Hepatocyte (in vitro differentiated cells): ENCODE results near the gene MAPK4. TPM values are rescaled to one million over a fixed set of nuclear protein-coding genes. Genes with fewer than 3 reads are reported as not detected.

Experiments
- DNase-seq: peaks from one replicate; pipeline ENCODE4 v3.0.0-alpha.2; 2016; ENCODE audit warnings: low spot score
- H2AFZ ChIP-seq: fragments of 200-600 bp; sonication (generic); 2 replicates; pipeline ENCODE4 v1.6.0; 2016; ENCODE audit warnings: antibody characterized with exemption, mild to moderate bottlenecking
- H3K27ac ChIP-seq: fragments of 200-600 bp; sonication (generic); 2 replicates; pipeline ENCODE4 v1.5.1; 2016; ENCODE audit warnings: mild to moderate bottlenecking
- H3K27me3 ChIP-seq: fragments of 200-600 bp; sonication (generic); 2 replicates; pipeline ENCODE4 v1.6.1; 2016
- H3K36me3 ChIP-seq: fragments of 200-600 bp; sonication (generic); replicated peaks from 2 replicates; pipeline ENCODE4 v1.5.1; 2016; ENCODE audit warnings: low read depth; ENCODE audit not compliant: insufficient read depth
- H3K4me1 ChIP-seq: fragments of 200-600 bp; sonication (generic); 2 replicates; pipeline ENCODE4 v1.5.1; 2016; ENCODE audit warnings: mild to moderate bottlenecking, moderate library complexity; ENCODE audit not compliant: insufficient read depth
- H3K4me2 ChIP-seq: fragments of 200-600 bp; sonication (generic); 2 replicates; pipeline ENCODE4 v1.6.0; 2016
- H3K4me3 ChIP-seq: fragments of 200-600 bp; sonication (generic); 2 replicates; pipeline ENCODE4 v1.5.1; 2016; ENCODE audit warnings: mild to moderate bottlenecking
- H3K79me2 ChIP-seq: fragments of 200-600 bp; sonication (generic); 2 replicates; pipeline ENCODE4 v1.6.0; 2017; ENCODE audit warnings: mild to moderate bottlenecking
- H3K9me2 ChIP-seq: fragments of 200-600 bp; sonication (generic); replicated peaks from 2 replicates; pipeline ENCODE4 v1.6.0; 2017; ENCODE audit warnings: mild to moderate bottlenecking; ENCODE audit not compliant: insufficient read depth
- H3K9me3 ChIP-seq: fragments of 200-600 bp; sonication (generic); 2 replicates; pipeline ENCODE4 v1.5.1; 2016; ENCODE audit warnings: low read depth, mild to moderate bottlenecking
- H4K20me1 ChIP-seq: fragments of 200-600 bp; sonication (generic); 2 replicates; pipeline ENCODE4 v1.6.0; 2016; ENCODE audit warnings: mild to moderate bottlenecking; ENCODE audit not compliant: insufficient read depth, poor library complexity, severe bottlenecking
- CTCF ChIP-seq: fragments of 200-600 bp; sonication (generic); IDR thresholded peaks from 2 replicates; pipeline ENCODE4 v1.5.1; 2016; ENCODE audit warnings: antibody characterized with exemption, mild to moderate bottlenecking; ENCODE audit not compliant: poor library complexity
- EZH2 ChIP-seq: fragments of 200-600 bp; sonication (generic); IDR thresholded peaks from 2 replicates; pipeline ENCODE4 v1.6.1; 2016; ENCODE audit warnings: antibody characterized with exemption, mild to moderate bottlenecking, borderline replicate concordance
- EZH2phosphoT487 ChIP-seq: fragments of 200-600 bp; sonication (generic); IDR thresholded peaks from one replicate; pipeline ENCODE4 v1.6.1; 2018; ENCODE audit warnings: antibody characterized with exemption, mild to moderate bottlenecking, low read depth, moderate library complexity; ENCODE audit not compliant: unreplicated experiment, severe bottlenecking
- WGBS: methylation state at CpG from one replicate; pipeline ENCODE4 v1.1.6; 2016; ENCODE audit warnings: low lambda C conversion rate; ENCODE audit errors: missing lambda C conversion rate; 5-methylcytosine and 5-hydroxymethylcytosine counted together
- polyA plus RNA-seq: library from polyadenylated mRNA; unstranded; fragments of >200 nt; fragmentation: Nextera tagmentation; extraction: Ambion mirVana; gene quantifications from 2 replicates; pipeline ENCODE4 v1.2.1, GENCODE V29; 2016
- total RNA-seq: library from RNA; depleted of rRNA; stranded (reverse); fragments of >200 nt; gene quantifications from 2 replicates; pipeline ENCODE4 v1.2.3, GENCODE V29; 2014

Gene MAPK4
- total and polyA plus RNA-seq, 2 experiments from 2014 or later: 2.0 to 2.4 TPM

GRCh38 chr18:50665519-50665918 is 105.6 kb downstream of the MAPK4 start:
- Histone ChIP-seq H4K20me1 (no peaks in the 10 kb centered on the region), H3K27ac (no peak overlapping the region), H3K4me3 (no peak overlapping the region), H3K9me2 (no peaks in the 10 kb centered on the region), H2AFZ (no peak overlapping the region), H3K36me3 (no peaks in the 10 kb centered on the region), H3K4me1 (no peaks in the 10 kb centered on the region), H3K4me2 (no peak overlapping the region), H3K27me3 (no peaks in the 10 kb centered on the region), H3K9me3 (no peaks in the 10 kb centered on the region), H3K79me2 (no peaks in the 10 kb centered on the region)
- no peak for DNase-seq
- TF ChIP-seq EZH2 (no peak), CTCF (no peak), EZH2phosphoT487 (no peak)

- TF ChIP-seq EZH2: no peak
- no peak for TF ChIP-seq EZH2phosphoT487
- no peak for TF ChIP-seq CTCF
- H3K27ac ChIP-seq: no peak overlapping the region
- 75% methylated on average over 4 of the region's 4 CpGs for WGBS
- H3K27me3 ChIP-seq: no peaks in the 10 kb centered on the region
- no peaks in the 10 kb centered on the region for H3K36me3 ChIP-seq
- no peaks in the 10 kb centered on the region for H3K9me2 ChIP-seq
- H3K9me3 ChIP-seq: no peaks in the 10 kb centered on the region
- no peaks in the 10 kb centered on the region for H3K4me1 ChIP-seq
- no peak overlapping the region for H3K4me2 ChIP-seq
- DNase-seq: no peak
- H3K79me2 ChIP-seq: no peaks in the 10 kb centered on the region
- H4K20me1 ChIP-seq: no peaks in the 10 kb centered on the region
- H2AFZ ChIP-seq: no peak overlapping the region
- no peak overlapping the region for H3K4me3 ChIP-seq
Measured at GRCh38 chr18:50666536-50666935, 106.6 kb downstream of the MAPK4 start.

- no peaks in the 10 kb centered on the region for H3K9me2 ChIP-seq
- H3K9me3 ChIP-seq: no peaks in the 10 kb centered on the region
- no peaks in the 10 kb centered on the region for H4K20me1 ChIP-seq
- no peaks in the 10 kb centered on the region for H3K4me1 ChIP-seq
- H3K4me3 ChIP-seq: no peak overlapping the region
- H3K79me2 ChIP-seq: no peaks in the 10 kb centered on the region
- TF ChIP-seq EZH2phosphoT487 (no peak), EZH2 (no peak), CTCF (no peak)
- no peak overlapping the region for H3K4me2 ChIP-seq
- H2AFZ ChIP-seq: no peak overlapping the region
- WGBS: 82% methylated on average over 3 of the region's 3 CpGs
- H3K27me3 ChIP-seq: no peaks in the 10 kb centered on the region
- no peak for DNase-seq
- no peaks in the 10 kb centered on the region for H3K36me3 ChIP-seq
- no peak overlapping the region for H3K27ac ChIP-seq
Measured at GRCh38 chr18:50671376-50671775, 111.5 kb downstream of the MAPK4 start.

- no peaks in the 10 kb centered on the region for H3K9me3 ChIP-seq
- no peaks in the 10 kb centered on the region for H3K9me2 ChIP-seq
- no peak for TF ChIP-seq CTCF
- TF ChIP-seq EZH2phosphoT487: no peak
- no peak for TF ChIP-seq EZH2
- no peak overlapping the region for H3K4me3 ChIP-seq
- no peaks in the 10 kb centered on the region for H3K79me2 ChIP-seq
- no peak overlapping the region for H3K4me2 ChIP-seq
- H3K36me3 ChIP-seq: no peaks in the 10 kb centered on the region
- H3K27me3 ChIP-seq: no peaks in the 10 kb centered on the region
- no peaks in the 10 kb centered on the region for H3K4me1 ChIP-seq
- no peaks in the 10 kb centered on the region for H4K20me1 ChIP-seq
- no peak overlapping the region for H3K27ac ChIP-seq
- H2AFZ ChIP-seq: no peak overlapping the region
- WGBS: 73% methylated on average over 10 of the region's 10 CpGs
- DNase-seq: no peak
Measured at GRCh38 chr18:50674307-50674980, 114.6 kb downstream of the MAPK4 start.
